IPS-11a (cell line): ENCODE measurements around the gene NHS.
"Not testable (repeated sequence)": the region's sequence is repeated elsewhere in the genome, so short reads cannot be mapped to it uniquely, and the experiment has no call there.

Source experiments
- H3K4me3 ChIP-seq: one replicate; pipeline ENCODE4 v1.5.1; 2013; ENCODE audit warnings: low read depth, low read length, control low read depth

NHS gene

DNA sequence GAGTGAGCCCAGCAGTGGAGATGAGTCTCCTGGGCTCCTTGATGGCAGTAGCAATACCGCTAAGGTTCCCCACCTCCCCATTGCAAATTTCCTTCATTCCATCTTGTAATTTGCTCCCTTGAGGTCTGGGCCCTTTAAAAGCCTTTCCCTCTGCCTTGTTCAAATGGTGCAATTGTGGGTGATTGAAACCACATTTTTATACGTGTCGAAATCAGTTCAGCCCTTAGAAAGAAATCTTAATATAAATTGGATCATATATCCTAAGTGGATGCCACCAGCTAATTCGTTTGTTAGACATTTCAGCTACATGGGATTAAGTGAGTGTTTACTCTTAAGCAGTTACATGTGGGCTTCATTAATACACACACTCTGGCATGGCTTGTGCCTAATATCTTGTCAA lies 68.6 kb downstream of the NHS start:
- H3K4me3 ChIP-seq = no peak overlapping the region

- H3K4me3 ChIP-seq = not testable (repeated sequence)
Observed at GRCh38 chrX:17446269-17446668, 71.3 kb downstream of the NHS start.

DNA sequence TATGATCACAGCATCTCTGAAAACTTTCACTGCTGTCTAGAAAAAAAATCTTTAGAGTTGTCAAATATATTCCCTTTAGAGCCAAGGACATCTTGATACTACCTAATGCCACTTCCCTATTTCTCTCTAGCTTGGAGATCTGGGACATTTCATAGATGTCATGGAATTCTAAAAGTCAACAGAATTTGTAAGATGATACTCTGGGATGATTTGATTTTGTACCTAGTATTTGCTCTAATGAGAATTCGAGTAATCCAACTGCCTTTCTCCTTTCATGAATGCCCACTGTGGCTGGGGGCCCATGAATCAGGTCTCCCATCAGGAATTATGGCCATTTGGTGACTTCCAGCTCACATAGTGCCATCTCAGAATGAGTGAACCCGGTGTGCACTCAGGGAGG lies 73.2 kb downstream of the NHS start:
- no peak overlapping the region for H3K4me3 ChIP-seq

- H3K4me3 ChIP-seq = no peak overlapping the region
Observed at GRCh38 chrX:17449866-17450265, 74.9 kb downstream of the NHS start.

DNA sequence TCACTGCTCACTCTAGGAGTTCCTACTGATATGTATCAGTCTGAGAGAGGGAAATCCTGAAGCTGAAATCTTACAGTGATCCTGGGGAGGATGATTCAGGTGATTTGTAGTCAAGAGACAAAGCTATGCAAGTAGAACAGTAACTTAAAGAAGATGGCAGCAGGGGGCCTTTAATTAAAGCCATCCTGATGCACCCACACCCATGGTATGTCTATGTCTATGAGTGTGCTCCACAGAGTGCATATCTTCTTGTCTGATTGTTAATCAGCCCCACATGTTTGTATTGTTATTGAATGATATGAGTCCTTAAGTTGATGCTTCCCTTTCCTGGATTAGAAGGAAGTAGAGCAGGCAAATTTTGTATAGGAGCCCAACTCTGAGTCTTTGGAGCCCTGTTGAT lies 78.8 kb downstream of the NHS start:
- H3K4me3 ChIP-seq = no peak overlapping the region

- no peak overlapping the region for H3K4me3 ChIP-seq
Observed at GRCh38 chrX:17456526-17456925, 81.5 kb downstream of the NHS start.

DNA sequence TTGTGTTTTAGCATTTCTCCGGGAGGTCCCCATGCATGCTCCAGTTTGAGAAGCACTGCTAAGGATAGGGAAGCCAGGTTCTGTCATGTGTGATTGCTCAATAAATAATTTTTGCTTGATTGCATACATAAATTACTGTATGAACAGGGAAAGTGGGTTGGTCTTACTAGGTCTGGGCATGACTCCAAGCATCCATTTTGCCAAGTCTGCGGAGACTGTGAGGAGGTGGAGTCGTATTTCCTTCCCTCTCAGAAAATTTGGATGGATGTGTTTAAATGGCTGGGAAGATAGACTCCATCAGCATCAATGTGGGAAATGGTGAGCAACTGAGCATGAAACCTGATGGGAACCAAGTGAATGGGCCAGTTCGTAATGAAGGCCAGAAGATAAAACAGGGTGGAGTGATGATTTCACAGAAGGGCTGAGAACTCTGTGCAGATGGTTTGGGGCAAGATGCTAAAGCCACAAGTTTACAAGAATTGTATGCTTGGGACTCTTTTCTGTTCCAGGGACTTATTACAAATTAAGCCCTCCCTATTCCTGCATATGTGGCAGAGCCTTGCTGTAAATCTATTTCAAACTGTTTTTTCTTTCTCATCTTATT lies 84.1 kb downstream of the NHS start:
- H3K4me3 ChIP-seq = no peak overlapping the region

GRCh38 chrX:17459661-17460060 lies 84.7 kb downstream of the NHS start:
- H3K4me3 ChIP-seq = no peak overlapping the region

DNA sequence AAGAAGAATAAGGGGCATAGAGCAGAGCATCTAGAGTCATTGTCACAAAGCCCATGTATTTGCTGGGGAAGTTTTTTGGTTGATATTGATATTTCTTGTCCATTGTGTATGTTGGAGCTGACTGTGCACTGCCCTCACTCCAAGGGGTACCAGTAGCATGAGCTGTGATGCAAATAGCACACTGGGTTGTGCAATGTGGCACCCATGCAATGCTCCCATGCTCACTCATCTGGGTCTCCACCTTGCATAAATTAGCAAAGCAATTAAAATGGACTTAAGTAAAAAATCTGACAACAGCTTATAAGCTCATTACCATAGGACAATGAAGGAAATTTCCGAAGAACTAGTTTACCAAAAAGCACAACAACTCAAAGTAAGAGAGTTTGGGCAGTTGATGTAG lies 87.9 kb downstream of the NHS start:
- no peak overlapping the region for H3K4me3 ChIP-seq

DNA sequence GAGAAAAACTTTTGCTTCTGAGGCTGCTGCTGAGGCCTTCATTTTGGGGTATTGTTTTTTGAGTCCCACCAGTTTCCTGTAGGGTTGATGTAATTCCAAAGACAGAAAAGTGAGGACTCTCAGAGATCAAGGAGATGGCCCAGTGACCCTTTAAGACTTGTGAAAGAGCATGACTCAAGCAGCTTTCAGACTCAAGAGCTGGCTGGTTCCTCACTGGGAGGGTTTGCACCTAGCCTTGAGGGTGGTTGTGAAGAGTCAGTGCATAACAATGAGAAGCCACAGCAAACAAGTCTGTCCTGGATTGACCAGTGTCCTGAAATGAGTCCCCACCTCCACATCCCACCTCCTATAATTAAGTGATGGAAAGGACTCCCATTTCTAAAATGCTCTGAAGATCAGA lies 89.2 kb downstream of the NHS start:
- no peak overlapping the region for H3K4me3 ChIP-seq

DNA sequence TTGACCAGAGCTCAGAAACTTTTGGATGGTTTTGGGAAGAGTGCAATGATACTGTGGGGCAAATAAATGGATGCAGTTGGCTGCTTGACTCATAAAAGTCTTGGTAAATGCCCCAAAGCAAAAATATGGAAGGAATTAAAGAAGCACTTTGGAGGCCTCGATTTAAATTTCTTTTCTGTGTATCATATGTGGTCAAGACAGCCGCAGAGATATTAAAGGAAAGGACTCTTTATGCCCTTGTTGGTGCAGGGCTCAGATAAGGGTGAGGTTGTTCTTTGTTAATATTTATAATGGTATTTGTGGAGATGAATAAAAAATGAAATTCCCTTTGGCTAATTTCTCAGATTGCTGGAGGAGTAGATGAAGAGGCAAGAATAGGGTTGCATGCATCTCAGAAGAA lies 90.2 kb downstream of the NHS start:
- no peak overlapping the region for H3K4me3 ChIP-seq

DNA sequence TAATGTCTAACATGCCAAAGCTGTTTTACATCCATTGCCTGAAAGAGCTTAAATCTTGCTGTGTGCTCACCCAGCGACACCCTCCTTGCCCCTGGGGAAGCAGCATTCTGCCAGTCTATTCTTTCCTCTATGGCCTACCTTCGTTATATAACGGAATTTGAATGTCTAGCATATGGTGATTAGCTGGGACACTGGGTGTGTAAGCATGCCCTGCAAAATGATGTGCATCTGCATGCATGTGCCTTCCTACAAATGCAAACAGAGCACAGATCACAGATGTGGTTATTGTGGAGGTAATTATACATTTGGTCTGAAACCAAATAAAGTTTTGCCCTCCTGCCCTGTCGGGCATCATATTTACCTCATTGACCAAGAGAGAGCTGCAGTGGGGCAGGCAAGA lies 90.8 kb downstream of the NHS start:
- H3K4me3 ChIP-seq = no peak overlapping the region

DNA sequence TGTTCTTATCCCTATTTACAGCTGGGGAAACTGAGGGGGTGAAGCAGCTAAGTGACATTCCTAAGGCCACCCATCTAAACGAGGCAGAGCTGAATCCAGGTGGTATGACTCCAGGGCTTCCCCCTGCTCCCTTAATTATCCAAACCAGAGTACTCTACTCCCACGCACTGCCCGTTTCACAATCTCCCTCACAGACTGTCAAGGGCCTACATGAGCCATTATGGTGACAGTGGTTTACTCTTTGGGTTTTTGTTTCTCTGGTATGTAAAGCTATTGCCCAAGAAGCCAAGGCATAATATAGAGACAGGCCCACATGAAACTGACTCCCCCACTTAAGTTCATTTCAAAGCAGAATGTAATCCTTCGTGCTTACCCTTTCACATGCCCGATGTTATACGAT lies 95.1 kb downstream of the NHS start:
- H3K4me3 ChIP-seq = no peak overlapping the region

- H3K4me3 ChIP-seq = no peak overlapping the region
Observed at GRCh38 chrX:17471121-17471520, 96.1 kb downstream of the NHS start.

DNA sequence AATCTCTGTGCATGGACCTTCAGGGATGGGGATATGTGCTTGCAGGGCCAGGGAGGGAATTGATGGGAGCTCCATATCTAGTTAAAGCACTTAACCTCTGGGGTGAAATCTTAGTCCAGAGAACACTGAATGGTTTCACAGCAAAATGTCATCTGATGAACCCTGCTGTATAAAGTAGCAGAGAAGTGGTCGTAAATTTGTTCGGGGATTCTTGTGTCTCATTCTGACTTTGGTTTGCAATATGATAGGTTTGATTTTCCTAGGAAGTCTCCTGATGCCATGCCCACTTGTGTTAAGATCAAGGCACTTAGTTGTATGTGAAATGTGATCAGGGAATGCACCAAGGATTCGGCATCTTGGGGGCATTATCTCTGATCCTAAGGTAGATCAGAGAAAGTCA lies 96.9 kb downstream of the NHS start:
- no peak overlapping the region for H3K4me3 ChIP-seq

DNA sequence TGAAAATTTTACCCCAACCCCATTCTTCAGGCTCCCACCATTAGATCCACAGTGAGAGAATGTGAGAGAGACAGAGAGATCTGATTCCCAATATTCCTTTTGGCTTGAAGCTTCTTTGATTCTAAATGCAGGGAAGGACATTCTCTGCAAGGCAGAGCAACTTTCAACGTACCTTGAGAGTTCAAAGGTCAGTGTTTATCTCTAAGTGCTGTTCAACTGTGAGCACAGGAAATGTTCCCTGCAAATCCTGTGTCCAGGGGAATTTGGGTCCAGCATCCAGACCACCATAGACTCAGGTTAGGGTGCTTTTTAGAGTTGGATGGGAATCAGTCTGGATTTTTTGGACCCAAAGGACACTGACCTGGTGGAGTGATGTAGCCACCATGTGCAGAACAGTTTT lies 97.4 kb downstream of the NHS start:
- no peak overlapping the region for H3K4me3 ChIP-seq

DNA sequence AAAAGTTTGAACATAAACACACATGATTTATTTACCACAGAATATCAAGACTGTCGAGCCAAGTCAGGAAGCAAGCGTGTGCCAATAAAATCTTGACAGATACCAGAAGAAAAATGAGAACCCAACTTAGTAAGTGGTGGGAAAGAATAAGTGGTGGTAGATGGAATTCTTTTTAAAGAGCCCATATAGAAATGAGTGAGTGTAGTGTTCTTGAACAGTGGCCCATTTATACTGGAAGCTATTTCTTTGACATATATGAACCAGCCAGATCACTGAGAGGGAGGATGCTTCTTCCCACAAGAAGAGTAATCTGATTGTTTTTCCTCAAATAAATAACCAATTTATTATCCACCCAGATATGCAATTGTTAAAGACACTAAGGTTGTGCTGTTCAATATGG lies 98.0 kb downstream of the NHS start:
- no peak overlapping the region for H3K4me3 ChIP-seq

GRCh38 chrX:17474892-17475291 lies 99.9 kb downstream of the NHS start:
- no peak overlapping the region for H3K4me3 ChIP-seq

DNA sequence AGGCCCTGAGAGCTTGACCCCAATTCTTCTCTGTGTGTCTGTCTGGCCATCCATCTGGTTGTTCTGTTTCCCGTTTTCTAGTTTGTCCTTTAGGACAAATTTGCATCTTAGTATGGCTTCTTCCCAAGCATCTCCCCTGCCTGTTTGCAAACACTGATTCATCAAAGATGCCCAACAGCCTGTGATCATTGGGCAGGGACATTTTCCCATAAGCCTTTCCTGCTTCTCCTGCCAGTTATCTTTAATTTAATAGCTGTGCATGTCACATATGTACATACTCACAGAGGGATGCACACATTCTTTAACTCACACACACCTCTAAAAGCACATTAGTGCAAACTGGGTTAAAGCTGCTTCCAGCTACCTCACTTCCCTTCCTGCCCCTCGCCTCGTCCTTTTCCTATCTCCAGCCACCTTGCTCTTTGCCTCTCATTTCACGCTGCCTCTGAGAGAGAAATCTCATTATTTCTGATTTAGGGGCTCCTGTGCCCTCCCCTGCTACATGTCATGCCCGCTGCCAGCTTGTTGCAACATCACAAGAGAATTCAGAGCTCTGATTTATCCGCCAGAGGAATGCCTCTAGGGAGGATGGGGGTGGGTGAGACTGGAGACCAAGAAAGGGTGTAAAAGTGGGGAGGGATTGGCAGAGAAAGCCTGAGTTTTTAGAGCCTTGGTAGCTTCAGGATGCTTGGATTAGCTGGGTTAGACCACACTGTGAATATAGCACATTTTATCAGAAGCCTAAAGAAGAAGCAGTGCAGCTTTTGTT lies 100.6 kb downstream of the NHS start:
- no peak overlapping the region for H3K4me3 ChIP-seq

GRCh38 chrX:17476411-17476810 lies 101.4 kb downstream of the NHS start:
- no peak overlapping the region for H3K4me3 ChIP-seq

DNA sequence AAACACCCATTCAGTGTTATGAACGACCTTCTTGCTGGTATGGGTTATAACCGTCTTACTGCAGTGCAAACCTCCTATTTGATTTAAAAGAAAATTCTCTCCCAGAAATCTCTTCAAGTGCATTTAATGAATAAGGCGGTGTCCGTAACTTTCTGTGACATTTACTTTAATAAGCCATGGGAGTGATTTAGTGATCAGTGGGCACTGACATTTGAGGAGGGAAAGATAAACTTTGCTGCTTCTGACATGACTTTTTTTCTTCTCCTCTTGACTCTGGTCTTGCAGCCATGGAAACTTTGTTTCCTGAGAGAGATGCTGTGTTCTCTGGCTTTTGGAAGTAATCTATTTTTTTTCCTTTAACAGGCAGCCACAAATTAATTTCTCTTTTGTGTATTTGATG lies 106.1 kb downstream of the NHS start:
- no peak overlapping the region for H3K4me3 ChIP-seq

DNA sequence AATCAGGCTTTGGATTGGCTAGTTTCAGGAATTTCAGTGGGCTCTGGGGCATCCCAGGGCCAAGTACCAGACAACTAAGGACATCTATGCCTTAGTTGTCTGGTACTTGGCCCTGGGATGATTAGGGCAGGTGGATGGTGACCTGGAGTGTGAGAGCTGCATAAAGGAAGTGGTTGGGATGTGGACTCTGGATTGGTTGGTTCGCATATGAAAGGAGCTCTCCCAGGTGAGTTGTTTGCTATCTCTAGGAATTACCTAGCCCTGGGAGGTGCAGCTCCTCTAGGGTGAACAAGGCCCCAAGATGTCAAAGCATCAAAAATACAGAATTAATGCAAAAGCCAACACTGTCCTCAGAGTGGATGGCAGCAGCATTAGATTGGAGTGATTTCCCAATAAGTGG lies 109.6 kb downstream of the NHS start:
- no peak overlapping the region for H3K4me3 ChIP-seq

GRCh38 chrX:17485391-17485790 lies 110.4 kb downstream of the NHS start:
- H3K4me3 ChIP-seq = no peak overlapping the region
